Anterior cingulate cortex (tissue), 58 donors: ENCODE results near the gene SMIM5.
"Not testable (repeated sequence)": the region's sequence is repeated elsewhere in the genome, so short reads cannot be mapped to it uniquely, and the experiment has no call there.

Source experiments
- DNase-seq, 58 donors: peaks; one replicate each; lab custom pipeline; 2025; lab: John Stamatoyannopoulos, UW

The SMIM5 gene

DNA sequence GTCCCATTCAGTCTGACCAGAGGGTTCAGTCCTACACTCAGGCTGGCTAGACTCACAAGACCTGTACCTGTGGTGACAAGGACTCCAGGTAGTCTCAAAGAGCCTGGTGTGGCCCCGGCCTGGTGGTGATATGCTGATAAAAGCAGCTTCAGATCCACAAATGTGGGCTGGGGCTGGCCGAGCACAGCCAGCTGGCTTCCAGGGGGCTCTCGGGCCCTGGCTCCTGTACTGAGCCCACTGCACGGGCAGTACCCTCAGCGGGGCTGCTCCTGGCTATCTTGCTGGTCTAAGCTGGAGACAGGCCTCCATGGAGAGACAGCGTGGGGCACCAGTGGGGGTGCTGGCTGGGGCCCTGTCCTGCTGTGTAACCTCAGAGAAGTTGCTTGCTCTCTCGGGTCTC lies 4.3 kb downstream of the SMIM5 start:
- DNase-seq = no peak

DNA sequence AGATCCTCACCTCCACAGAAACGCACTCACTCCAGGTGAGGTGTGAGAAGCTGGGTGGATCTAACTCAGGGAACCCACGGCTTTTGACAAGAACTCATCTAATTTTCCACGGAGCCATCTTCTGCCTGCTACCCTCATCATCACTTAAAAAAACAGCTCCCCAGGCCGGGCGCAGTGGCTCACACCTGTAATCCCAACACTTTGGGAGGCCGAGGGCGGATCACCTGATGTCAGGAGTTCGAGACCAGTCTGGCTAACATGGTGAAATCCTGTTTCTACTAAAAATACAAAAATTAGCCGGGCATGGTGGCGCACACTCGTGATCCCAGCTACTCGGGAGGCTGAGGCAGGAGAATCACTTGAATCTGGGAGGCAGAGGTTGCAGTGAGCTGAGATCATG lies 4.8 kb downstream of the SMIM5 start:
- DNase-seq = not testable (repeated sequence)

DNA sequence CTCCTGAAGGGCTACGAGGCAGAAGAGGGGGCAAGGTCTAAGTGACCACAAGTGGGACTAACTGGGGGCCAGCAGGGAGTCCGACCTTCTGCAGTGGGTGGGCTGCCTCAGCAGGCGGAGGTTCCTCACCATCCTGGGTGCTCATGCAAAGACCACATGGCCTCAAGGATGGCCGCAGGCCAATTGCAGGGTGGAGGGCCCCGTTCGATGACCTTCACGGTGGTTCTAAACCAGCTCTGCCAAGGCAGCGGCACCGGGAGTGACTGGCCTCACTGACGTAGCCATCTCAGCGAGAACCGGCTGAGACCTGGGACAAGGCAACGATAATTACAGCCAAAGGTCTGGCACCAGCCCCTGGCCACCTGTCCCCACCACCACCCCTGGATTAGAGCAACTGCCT lies 5.7 kb downstream of the SMIM5 start:
- DNase-seq = no peak

DNA sequence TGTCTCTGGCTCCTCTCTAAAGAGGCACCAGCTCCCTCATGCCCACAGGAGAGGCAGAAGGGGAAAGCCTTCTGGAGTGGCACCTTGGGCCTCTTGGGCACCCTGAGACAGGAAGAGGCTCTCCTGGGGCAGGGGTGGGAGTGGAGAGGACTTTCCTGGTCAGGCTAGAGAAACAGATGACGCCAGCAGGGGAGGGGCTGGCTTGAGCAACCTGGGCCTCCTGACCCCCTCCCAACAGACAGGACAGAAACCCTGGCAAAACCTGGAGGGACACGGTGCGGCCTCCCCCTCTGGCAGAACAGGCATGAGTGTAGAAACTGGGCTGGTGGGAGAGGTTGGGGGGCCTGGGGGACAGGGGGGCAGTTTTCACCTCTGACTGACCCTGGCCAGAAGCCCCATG lies 6.1 kb downstream of the SMIM5 start:
- no peak for DNase-seq

DNA sequence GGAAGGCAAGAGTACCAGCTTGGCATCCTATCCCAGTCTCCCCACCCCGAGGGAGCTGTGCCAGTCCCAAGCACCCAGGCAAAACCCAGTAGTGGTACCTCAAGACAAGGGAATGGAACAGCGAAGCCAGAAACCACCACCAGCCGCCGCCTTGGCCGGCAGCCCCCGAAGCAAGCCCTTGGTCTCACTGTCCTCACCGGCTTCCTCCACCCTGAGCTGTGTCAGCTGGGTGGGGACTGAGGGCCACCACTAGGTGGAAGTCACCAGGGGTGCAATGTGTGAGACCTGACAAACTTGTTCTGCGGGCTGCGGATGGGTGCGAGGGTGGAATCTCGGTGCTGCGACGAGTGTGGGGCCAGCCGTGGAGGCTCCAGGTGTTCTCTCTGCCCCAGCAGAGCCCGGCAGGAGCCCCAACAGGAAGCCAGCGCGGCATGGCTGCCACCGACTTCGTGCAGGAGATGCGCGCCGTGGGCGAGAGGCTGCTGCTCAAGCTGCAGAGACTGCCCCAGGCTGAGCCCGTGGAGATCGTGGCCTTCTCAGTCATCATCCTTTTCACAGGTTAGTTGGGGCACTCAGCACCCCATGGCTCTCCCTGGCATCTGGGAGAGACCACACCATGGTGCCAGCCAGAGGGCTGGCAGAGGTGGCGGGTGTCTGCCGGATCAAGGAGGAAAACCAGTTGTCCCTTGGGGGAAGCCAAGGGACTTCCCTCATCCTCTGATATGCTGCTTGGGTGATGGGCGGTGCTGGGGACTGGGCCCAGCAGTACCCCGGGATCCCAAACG lies 6.7 kb downstream of the SMIM5 start:
- no peak for DNase-seq

DNA sequence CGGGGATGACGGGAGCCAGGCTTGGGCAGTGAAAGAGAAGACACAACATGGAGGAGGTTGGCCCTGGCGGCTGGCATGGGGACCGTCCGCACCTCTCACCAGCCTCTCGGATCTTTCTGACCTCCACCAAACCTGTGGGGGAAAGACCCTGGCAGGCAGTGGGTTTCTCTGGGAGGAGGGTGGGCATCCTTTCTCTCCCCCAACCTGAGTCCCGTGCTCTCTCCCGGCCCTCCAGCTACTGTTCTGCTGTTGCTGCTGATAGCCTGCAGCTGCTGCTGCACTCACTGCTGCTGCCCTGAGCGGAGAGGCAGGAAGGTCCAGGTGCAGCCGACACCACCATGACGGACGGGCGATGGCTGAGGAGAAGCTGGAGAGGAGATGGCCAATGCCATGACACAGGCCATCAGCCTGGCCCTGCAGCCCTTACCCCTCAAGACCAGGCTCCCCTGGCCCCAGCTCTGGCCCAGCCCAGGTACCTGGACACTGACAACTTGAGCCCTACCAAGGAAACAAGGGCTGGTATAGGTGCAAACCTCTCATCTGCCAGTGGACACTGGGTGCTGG lies 7.4 kb downstream of the SMIM5 start:
- no peak for DNase-seq

DNA sequence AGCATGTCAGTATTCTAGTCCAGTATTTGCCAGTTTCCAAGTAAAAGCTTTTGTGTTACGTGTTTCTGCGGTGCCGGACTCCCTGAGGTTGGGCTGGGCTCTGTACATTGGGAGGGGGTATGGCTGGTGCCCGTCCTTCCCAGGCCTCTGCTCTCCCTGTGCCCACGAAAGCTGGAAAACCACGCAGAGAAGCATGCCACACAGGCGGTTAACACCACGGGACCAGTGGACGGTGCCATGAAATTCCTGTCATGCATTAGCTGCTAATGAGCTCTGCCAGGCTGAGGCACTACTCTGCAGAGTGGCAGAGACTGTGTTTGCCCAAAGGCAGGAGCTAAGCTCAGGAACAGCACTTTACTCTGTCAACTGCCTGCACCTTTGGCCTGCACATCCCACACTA lies 8.1 kb downstream of the SMIM5 start:
- peak in 22 of 58 donors; percentile 11 to 64 (median 34) for DNase-seq

DNA sequence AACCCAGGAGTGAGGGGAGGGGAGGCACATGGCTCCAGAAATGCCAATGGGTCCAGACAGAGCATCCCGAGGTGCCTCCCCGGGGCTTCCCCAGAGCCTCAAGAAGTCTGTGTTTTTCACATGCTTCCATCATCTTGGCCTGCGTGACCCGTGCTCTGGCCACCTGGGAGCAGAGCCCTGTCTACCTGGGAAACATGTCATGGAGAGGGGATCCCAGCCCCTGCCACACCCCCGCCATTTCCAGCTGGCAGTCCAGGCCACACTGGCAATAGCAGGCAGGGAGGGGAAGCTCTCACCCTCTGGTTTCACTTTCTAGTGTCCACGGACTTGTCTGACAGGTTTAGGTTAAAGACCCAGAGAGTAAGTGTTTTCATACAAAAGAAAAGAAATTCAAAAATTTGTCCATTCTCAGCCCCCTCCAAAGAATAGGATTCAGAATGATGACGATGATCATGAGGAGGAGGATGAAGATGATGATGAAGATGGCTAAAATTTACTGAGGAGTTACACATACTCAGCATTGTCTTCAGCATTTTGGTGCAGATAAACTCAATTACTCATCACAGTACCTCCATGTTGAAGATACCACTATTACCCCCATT lies 9.0 kb downstream of the SMIM5 start:
- no peak for DNase-seq

DNA sequence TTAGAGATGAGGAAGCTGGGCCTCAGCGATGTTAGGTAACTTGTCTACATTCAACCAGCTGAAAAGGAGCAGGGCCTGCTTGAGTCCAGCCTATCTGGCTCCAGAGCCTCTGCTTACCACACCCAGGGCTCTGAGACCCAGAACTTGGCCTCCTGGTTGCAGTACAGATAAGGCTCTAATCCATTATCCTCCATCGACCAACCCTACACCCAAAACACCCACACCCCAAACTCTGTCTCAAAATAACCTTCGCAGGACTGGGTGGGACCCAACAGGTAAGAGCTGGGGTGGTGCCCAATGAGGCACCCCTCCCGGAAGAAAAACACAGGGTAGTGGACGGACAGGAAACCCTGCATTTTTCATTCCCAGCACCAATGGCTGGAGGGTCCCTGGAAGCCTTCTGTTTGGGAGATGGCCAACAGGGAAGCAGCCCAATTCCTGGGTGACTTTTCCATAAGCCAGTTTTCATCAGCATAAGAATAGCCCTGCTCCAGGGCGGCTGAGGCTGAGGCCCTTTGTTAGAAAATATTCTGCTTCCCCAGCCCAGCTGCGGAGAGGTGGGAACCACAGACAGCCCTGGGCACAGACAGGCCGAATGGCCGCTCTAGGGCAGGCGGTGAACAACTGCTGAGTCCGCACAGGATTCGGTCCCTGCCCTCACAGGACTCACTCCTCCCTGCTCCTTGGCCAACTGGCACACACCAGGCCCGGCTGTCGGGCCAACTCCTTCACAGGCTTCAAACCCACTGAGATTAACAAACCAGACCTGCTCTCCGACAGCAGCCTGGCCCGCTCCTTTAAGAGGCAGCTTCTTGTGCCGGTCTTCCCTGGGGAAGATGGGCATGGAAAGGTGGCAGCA lies 9.8 kb downstream of the SMIM5 start:
- DNase-seq = peak in 9 of 58 donors; percentile 25 to 61 (median 39)

DNA sequence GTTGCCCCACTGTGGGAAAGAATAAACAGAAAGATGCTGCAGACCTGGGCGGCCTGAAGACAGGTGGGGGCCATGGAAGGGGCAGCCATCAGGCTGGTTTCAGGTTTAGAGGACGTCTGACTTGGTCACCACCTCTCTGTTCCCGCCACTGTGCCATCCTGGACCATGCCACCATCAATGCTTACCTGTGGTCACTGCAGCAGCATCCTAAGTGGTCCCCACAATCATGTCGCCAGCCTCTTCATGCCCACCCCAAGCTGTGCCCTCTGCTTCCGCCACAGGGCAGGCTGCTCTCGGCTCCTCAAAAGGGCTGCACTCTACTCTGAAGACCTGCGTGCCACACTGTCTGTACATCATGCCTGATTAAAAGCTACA lies 10.4 kb downstream of the SMIM5 start:
- no peak for DNase-seq

DNA sequence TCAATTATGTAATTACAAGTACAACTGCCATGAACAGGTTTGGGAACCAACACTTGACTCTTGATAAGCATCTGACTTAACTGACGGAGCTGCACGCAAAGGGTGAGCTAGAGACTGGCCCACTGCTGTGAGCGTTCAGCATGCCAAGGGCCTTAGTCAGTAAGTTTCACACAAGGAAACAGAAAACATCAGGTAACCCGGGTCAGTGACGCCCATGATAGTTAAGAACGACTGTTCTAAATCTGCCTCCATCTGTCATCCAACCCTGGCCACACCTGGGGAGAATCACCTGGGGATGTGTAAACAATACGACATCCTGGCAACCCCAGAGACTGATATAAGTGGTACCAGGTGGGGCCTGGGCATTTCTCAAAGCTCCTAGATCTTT lies 12.3 kb downstream of the SMIM5 start:
- no peak for DNase-seq

DNA sequence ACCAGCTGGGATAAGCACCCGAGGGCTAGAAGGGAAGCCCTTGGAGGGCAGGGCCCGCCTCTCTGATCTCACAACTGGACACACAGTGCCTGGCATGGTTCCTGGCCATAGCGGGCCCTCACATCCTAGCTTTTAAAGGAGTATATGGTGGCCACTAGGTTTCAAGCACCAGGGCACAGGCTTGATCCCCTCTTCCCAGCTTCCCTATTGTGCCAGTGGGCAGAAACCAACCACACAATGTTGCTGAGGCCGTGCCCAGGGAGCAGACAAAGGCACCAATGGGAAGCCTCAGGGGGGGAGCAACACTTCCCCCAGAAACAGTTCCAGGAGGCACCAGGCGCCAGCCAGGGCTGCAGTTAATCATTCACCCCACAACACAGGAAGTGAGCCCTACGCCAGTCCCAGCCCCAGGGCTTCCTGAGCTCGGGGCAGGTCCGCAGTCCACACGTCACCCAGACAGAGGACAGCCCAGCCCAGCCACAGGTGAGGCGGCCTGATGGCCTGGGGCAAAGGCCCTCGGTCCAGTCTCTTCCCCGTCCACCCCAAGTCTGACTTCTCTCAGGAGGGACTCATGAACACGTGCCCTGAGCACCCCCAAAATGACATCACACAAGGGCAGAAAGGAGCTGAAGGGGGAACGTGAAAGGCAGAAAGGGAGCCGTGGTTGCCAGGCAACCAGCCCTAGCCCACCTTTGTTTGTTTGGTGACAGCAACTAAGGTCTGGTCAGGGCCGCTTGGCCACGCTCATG lies 12.8 kb downstream of the SMIM5 start:
- peak in 51 of 58 donors; percentile 15 to 92 (median 66) for DNase-seq

DNA sequence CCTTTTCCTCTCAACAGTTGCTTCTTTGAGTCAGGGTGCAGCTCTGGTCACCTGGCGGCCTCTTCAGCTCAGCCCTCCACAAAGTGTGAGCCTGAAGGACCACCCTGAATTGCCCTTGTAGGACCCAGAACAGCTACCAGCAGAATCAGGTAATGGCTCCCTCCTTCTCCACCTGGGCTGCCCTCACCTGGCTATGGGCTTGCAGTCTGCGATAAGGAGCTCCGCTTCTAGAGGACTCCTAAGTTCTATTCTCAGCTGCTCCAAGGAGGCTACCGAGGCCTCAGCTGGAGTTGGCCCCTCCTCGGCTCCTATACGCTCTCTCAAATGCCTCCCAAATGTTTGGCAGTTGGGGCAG lies 13.4 kb downstream of the SMIM5 start:
- no peak for DNase-seq

DNA sequence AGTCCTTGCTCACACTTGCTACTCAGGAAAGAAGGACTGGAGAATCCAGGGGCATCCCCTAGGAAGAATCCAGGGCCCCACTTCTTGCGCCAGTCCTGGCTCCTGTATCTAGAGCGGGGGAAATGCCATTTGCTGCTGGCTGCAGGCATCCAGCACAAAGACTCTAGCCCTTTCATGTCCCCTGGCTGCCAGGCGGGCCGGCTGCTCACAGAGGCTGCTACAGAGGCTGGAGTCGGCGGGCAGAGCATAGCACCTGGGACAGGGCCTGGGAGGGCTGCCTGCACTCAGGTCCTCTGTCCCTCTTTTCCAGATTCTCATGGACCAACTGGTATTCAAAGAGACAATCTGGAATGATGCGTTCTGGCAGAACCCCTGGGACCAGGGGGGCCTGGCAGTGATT lies 13.8 kb downstream of the SMIM5 start:
- peak in 20 of 58 donors; percentile 12 to 60 (median 34) for DNase-seq

DNA sequence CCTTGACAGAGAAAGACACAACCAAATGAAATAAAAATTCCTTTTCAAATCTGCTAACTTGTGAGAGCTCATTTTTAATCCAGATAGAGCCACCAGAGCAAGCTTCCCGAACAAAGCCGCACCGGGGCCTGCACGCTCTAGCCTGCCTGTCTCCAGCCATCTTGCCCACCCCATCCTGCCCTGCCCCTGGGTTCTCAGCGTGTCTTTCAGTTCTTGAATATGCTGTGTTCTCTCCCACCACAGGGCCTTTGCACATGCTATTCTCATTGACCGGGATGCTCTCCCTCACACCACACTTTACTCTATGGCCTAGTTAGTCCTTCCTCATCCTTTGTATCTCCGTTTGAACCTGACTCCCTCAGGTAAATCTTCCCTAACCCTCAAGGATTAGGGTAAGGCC lies 14.7 kb downstream of the SMIM5 start:
- DNase-seq = no peak

DNA sequence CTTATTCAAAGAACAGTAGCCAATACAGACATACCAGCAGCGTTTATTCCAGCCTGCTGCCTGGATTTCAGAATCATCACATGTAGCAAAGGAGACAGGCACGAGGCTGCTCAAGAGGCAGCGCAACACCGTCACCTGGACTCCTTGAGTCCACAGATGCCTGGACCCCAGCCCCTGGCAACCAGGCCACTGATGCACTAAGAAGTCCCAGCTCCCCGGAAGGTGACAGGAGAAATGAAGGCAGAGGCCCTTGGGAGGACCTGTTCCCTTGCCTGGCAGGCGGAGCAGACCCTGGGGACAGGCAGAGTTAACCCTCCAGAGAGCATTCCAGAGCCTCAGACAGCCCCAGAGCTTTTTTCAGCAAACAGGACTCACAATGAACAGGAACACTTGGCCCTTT lies 16.5 kb downstream of the SMIM5 start:
- DNase-seq = no peak

DNA sequence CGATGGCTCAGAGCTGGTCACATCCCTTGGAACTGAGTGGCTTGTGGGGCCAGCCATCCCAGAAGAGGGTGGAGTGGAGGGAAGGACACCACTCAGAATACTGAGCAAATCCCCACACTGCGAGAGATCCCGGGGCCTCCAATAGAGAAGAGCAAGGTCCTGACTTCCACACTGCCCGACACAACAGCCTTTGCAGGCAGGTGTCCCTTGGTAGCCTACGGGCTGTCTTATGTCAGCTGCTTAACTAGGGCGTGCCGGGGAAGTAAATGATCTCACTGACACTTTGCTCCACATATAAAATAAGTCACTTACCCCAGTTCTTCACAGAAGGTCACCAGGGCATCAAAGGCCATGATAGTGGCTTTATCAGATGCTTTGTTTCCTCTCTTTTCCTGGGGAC lies 17.6 kb downstream of the SMIM5 start:
- no peak for DNase-seq

DNA sequence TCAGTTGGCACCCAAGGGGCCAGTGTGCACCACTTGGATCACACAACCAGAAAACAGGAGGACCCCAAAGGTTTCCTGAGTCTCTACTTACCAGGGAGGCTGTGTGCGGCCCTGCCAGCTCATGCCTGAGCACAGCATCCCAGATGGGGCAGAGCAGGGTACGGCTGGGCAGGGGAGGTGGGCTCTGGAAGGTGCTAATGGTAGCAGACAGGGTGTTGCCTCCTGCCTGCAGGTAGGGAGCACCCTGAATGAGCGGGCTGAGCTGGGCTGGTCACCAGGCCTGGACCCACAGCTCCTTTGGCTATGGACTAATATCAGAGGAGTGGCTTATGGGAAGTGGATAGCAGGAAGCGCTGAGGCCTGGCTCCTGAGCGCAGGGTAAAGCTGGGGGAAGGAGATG lies 19.1 kb downstream of the SMIM5 start:
- DNase-seq = no peak

DNA sequence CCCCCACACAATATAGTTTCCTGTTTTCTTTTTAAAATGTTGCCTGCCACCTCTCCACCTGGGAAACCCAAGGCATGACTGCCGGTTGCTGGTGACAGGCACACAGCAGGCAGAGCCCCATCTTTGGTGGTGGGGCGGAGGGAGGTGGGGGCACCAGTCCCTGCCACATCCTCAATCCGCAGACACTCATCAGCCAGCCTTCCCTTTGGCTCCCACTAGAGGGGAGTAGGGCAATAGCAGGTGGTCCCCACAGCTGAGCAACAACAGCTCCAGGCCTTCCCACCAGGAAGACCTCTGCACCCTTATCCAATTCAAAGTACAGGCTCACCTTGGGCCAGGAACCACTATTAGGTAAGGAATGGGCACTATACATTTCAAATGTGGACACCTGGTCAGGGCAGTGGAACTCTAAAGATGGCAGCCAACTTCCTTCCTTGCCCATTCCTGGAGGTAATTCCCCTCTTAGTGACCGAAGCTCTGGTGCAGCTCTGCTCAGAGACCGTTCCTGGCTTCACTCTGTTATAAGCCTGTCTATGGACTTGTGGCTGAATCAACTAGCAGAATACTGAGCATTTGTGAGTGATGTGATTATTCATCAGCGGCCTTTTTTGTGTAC lies 19.8 kb downstream of the SMIM5 start:
- peak in 9 of 58 donors; percentile 17 to 42 (median 28) for DNase-seq

DNA sequence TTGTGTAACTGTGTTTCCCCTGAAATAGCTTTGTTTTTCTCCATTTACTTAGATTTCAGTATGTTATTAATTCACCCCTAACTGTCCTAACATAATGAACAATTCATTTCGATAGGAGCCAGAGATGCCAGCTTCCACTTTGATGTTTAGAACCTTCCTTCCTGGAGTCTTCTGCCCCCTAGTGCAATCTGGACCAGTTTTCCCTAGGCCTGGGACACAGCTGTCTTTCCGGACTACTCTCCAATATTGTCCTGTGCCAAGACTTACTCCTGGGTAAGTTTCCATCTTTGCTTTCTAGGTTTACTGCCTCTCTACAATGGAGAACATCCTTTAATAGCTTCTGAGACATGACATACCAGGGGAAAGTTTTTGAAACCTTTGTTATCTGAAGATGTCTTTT lies 20.9 kb downstream of the SMIM5 start:
- peak in 11 of 58 donors; percentile 23 to 74 (median 50) for DNase-seq
